HepG2 (cell line): Measurements from ENCODE around the gene ONECUT1. TPM values are rescaled to one million over a fixed set of nuclear protein-coding genes. Genes with fewer than 3 reads are reported as not detected.

Experiments used
- ATAC-seq: fragments of 200-7000 bp; cut with Tn5 transposase; 3 replicates; pipeline ENCODE4 v1.9.1; 2020; ENCODE audit warnings: mild to moderate bottlenecking, moderate library complexity
- BruUV-seq: library from RNA; stranded (reverse); fragments of 400-500 nt; replicated peaks from 2 replicates; lab custom pipeline; 2021; lab: Mats Ljungman, UMichigan
- CTCF ChIA-PET: fragments of 300-600 bp; formaldehyde crosslinking; extraction: SDS; loops from one replicate; lab custom pipeline; 2021; ENCODE audit warnings: low total read pairs, inconsistent platforms, low intra/inter-chr PET ratio; lab: Yijun Ruan, JAX
- POLR2A ChIA-PET: fragments of 350-600 bp; sonication (Branson Sonifier 250); formaldehyde crosslinking; loops from one replicate; lab custom pipeline; 2020; ENCODE audit warnings: antibody characterized with exemption, inconsistent platforms; lab: Yijun Ruan, JAX
- DNase-seq: peaks from one replicate; pipeline ENCODE4 v3.0.0-alpha.2; 2015; ENCODE audit warnings: low spot score
- FAIRE-seq: peaks from 3 replicates; lab custom pipeline; 2011; peaks lifted over from hg19 to GRCh38; lab: Jason Lieb, UNC
- H2AFZ ChIP-seq: one replicate; pipeline ENCODE4 v1.6.1; 2011; ENCODE audit warnings: low read length, inconsistent platforms
- H3K27ac ChIP-seq: fragments of 300-600 bp; 3 replicates; pipeline ENCODE4 v1.8.0; 2011; ENCODE audit warnings: mixed run types, mild to moderate bottlenecking, mixed read lengths, low read length, inconsistent platforms; ENCODE audit not compliant: insufficient read depth; ENCODE audit errors: extremely low read length
- H3K27me3 ChIP-seq, 2 experiments: fragments of 200-600 bp in 1 of 2; 2 replicates in 1 of 2; 3 replicates in 1 of 2; pipeline versions ENCODE4 v1.6.0 to v1.8.0; 2011; ENCODE audit warnings: low read length in 2 of 2, mild to moderate bottlenecking in 2 of 2, moderate library complexity in 2 of 2, inconsistent platforms in 1 of 2; ENCODE audit not compliant: insufficient read depth in 2 of 2, control insufficient read depth in 1 of 2
- H3K36me3 ChIP-seq, 2 experiments: fragments of 200-600 bp in 1 of 2; replicated peaks in 1 of 2; 2 replicates in 1 of 2; 3 replicates in 1 of 2; pipeline versions ENCODE4 v1.5.1 to v1.8.0; 2011; ENCODE audit warnings: low read length in 2 of 2, inconsistent platforms in 1 of 2; ENCODE audit not compliant: insufficient read depth in 2 of 2, control insufficient read depth in 1 of 2
- H3K4me1 ChIP-seq: 2 replicates; pipeline ENCODE4 v1.5.1; 2012; ENCODE audit warnings: low read length, inconsistent platforms; ENCODE audit not compliant: insufficient read depth
- H3K4me2 ChIP-seq: 2 replicates; pipeline ENCODE4 v1.6.0; 2011; ENCODE audit warnings: low read depth, low read length, inconsistent platforms
- H3K4me3 ChIP-seq, 3 experiments: fragments of 200-600 bp in 1 of 3; sonication (generic), shearing (Covaris generic) in 1 of 3; replicated peaks in 1 of 3; 2 replicates each; pipeline ENCODE4 v1.5.1; 2011 to 2016; ENCODE audit warnings: low read length in 3 of 3, inconsistent platforms in 2 of 3, low read depth in 2 of 3, mild to moderate bottlenecking in 2 of 3, control low read depth in 1 of 3, mixed read lengths in 1 of 3; ENCODE audit not compliant: insufficient read depth in 1 of 3
- H3K79me2 ChIP-seq: one replicate; pipeline ENCODE4 v1.6.1; 2011; ENCODE audit warnings: low read length, inconsistent platforms; ENCODE audit not compliant: insufficient read depth
- H3K9ac ChIP-seq: 2 replicates; pipeline ENCODE4 v1.6.0; 2011; ENCODE audit warnings: mild to moderate bottlenecking, low read depth, low read length, inconsistent platforms; ENCODE audit not compliant: insufficient read depth
- H3K9me3 ChIP-seq: 2 replicates; pipeline ENCODE4 v1.5.1; 2012; ENCODE audit warnings: mild to moderate bottlenecking, low read length
- H4K20me1 ChIP-seq: 2 replicates; pipeline ENCODE4 v1.6.0; 2011; ENCODE audit warnings: inconsistent platforms, mild to moderate bottlenecking, low read length, moderate library complexity; ENCODE audit not compliant: insufficient read depth
- HMG20A ChIP-seq: IDR thresholded peaks from 2 replicates; pipeline ENCODE4 v1.6.1; 2016; ENCODE audit warnings: borderline replicate concordance
- SCMH1 ChIP-seq: sonication (generic); formaldehyde crosslinking; IDR thresholded peaks from 2 replicates; pipeline ENCODE4 v1.9.0; 2021; ENCODE audit warnings: missing genetic modification reagents, mild to moderate bottlenecking, borderline replicate concordance
- STAT5B ChIP-seq: sonication (generic); formaldehyde crosslinking; IDR thresholded peaks from 2 replicates; pipeline ENCODE4 v1.4.0; 2020; ENCODE audit warnings: missing genetic modification reagents
- ZNF432 ChIP-seq: sonication (generic); formaldehyde crosslinking; IDR thresholded peaks from 2 replicates; pipeline ENCODE4 v1.5.0; 2020; ENCODE audit warnings: missing genetic modification reagents, mild to moderate bottlenecking, borderline replicate concordance
- ZNF549 ChIP-seq: sonication (generic); formaldehyde crosslinking; IDR thresholded peaks from 2 replicates; pipeline ENCODE4 v1.5.0; 2020; ENCODE audit warnings: missing genetic modification reagents
- WGBS: methylation state at CpG from one replicate; pipeline ENCODE4 v1.1.6; 2017; ENCODE audit warnings: low lambda C conversion rate; 5-methylcytosine and 5-hydroxymethylcytosine counted together
- in situ Hi-C: cut with HindIII; loops from 2 replicates; pipeline ENCODE4 v1.10.0; 2017; ENCODE audit warnings: low pct_unique_long_range_greater_than_20kb; ENCODE audit not compliant: extremely low pct_ligation_motif_present
- intact Hi-C: fragments of 100-400 bp; cut with micrococcal nuclease; formaldehyde crosslinking; loops from one replicate; pipeline ENCODE4 v1.10.0; 2022; ENCODE audit not compliant: unreplicated experiment
- polyA plus RNA-seq, 8 experiments: library from polyadenylated mRNA; depleted of rRNA in 3 of 8; stranded (reverse) in 7 of 8; unstranded in 1 of 8; fragments of >200 nt; fragmentation: Illumina TruSeq in 4 of 8; extraction: Trizol in 4 of 8; gene quantifications; 2 replicates each; pipeline versions ENCODE4 v1.2.1 to v1.2.3, GENCODE V29; 2011 to 2016; ENCODE audit warnings: low read depth in 4 of 8, missing spikeins in 1 of 8, mixed read lengths in 1 of 8; ENCODE audit not compliant: insufficient read depth in 1 of 8
- total RNA-seq, 5 experiments: library from RNA; depleted of rRNA; stranded (reverse); fragments of >200 nt; fragmentation: Illumina TruSeq; extraction: Trizol; gene quantifications; 2 replicates each; pipeline ENCODE4 v1.2.3, GENCODE V29; 2016; ENCODE audit warnings: low read depth in 1 of 5
- TF ChIP-seq, protein P1 (sequence below): sonication (generic); formaldehyde crosslinking; conservative IDR thresholded peaks from 2 replicates; pipeline ENCODE4 v1.4.0; 2020; ENCODE audit warnings: missing genetic modification reagents
- TF ChIP-seq, protein P2 (sequence below): sonication (generic); formaldehyde crosslinking; IDR thresholded peaks from 2 replicates; pipeline ENCODE4 v1.4.0; 2020; ENCODE audit warnings: mild to moderate bottlenecking, missing genetic modification reagents
- TF ChIP-seq, protein P3 (sequence below): sonication (generic); formaldehyde crosslinking; IDR thresholded peaks from one replicate; pipeline ENCODE4 v1.5.1; 2020; ENCODE audit warnings: mild to moderate bottlenecking, missing genetic modification reagents; ENCODE audit errors: not compliant biosample characterization
- TF ChIP-seq, protein P4 (sequence below): sonication (generic); formaldehyde crosslinking; IDR thresholded peaks from 2 replicates; pipeline ENCODE4 v1.8.0; 2022; ENCODE audit warnings: missing genetic modification reagents, mild to moderate bottlenecking, moderate library complexity, borderline replicate concordance

Gene ONECUT1
- total and polyA plus RNA-seq, 2 of the 13 experiments (the other 11 are each of a cell fraction or from before 2014, with no cell fraction given): 3.5 to 9.1 TPM

DNA sequence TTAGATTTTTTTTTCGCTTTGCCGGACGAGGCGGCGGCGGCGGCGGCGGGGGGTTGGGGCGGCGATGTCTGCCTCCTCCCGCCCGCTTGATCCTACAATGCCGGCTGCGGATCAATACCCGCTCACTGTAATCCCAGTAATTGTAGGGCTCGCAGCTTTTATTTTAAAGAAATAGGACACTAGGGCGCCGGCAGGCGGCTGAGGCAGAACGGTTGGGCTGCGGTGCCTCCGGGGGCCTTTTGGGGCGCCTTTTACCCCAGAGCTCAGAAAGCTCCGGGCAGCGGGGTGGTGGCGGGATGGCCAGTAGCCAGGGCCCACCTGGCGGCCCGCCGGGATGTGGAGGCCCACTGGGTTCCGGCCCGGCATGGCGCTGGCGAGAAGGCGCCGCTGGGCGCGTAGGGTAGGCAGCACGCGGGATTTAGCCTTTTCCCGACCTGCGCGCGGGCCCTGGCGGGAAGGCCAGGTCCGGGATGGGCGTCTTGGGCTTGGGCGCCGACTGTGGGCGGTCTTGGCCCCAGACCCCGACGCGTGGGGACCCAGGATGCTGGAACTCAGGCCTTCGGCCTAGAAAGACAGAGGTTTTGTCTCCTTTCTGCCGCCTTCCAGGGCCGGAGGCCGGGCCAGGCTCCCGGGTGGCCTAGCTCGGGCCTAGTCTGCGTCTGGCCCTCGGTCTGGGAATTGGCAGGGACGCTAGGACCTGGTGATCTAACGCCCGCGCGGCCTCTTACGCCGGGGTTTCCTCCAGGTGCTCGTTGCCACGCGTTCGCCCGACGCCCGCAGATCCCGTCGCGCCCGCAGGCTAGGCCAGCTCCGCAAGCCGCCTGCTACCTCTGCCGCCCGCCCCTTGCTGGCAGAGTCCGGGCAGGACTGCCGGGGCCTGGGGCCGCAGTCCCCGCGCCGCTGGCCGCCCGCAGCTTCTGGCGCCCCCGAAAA lies 15.5 kb upstream of the ONECUT1 start:
- DNase-seq (no peak), FAIRE-seq (no peak), ATAC-seq (no peak)
- intact Hi-C loops (no loop called here), in situ Hi-C loops (no loop called here)
- H3K4me3 ChIP-seq: no peak overlapping the region
- no peaks in the 10 kb centered on the region for H3K79me2 ChIP-seq
- H3K4me2 ChIP-seq: no peak overlapping the region
- no peaks in the 10 kb centered on the region for H3K9me3 ChIP-seq
- H3K4me1 ChIP-seq: peaks cover 29% of the 10 kb centered on the region
- WGBS: 96% methylated on average over 42 of the region's 93 CpGs
- no peak overlapping the region for H3K9ac ChIP-seq
- no peak overlapping the region for H3K27ac ChIP-seq
- peaks cover 3 to 39% of the 10 kb centered on the region in 2 experiments; a peak in 4 of 5 replicates for H3K27me3 ChIP-seq
- H2AFZ ChIP-seq: no peak overlapping the region
- no peaks in the 10 kb centered on the region for H4K20me1 ChIP-seq
- ChIA-PET POLR2A (no interaction called here), CTCF (no interaction called here)
- BruUV-seq: no TSS peak
- no peaks in the 10 kb centered on the region for H3K36me3 ChIP-seq
- TF ChIP-seq ZNF432 (CRISPR knock-in tag) (no peak), SCMH1 (no peak), ZNF549 (no peak), STAT5B (no peak), HMG20A (CRISPR knock-in tag) (no peak)
- TF ChIP-seq, protein P1, sequence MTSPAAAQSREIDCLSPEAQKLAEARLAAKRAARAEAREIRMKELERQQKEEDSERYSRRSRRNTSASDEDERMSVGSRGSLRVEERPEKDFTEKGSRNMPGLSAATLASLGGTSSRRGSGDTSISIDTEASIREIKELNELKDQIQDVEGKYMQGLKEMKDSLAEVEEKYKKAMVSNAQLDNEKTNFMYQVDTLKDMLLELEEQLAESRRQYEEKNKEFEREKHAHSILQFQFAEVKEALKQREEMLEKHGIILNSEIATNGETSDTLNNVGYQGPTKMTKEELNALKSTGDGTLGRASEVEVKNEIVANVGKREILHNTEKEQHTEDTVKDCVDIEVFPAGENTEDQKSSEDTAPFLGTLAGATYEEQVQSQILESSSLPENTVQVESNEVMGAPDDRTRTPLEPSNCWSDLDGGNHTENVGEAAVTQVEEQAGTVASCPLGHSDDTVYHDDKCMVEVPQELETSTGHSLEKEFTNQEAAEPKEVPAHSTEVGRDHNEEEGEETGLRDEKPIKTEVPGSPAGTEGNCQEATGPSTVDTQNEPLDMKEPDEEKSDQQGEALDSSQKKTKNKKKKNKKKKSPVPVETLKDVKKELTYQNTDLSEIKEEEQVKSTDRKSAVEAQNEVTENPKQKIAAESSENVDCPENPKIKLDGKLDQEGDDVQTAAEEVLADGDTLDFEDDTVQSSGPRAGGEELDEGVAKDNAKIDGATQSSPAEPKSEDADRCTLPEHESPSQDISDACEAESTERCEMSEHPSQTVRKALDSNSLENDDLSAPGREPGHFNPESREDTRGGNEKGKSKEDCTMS (CRISPR knock-in tag): no peak
- TF ChIP-seq, protein P2, sequence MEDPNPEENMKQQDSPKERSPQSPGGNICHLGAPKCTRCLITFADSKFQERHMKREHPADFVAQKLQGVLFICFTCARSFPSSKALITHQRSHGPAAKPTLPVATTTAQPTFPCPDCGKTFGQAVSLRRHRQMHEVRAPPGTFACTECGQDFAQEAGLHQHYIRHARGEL (CRISPR knock-in tag): no peak
- TF ChIP-seq, protein P3, sequence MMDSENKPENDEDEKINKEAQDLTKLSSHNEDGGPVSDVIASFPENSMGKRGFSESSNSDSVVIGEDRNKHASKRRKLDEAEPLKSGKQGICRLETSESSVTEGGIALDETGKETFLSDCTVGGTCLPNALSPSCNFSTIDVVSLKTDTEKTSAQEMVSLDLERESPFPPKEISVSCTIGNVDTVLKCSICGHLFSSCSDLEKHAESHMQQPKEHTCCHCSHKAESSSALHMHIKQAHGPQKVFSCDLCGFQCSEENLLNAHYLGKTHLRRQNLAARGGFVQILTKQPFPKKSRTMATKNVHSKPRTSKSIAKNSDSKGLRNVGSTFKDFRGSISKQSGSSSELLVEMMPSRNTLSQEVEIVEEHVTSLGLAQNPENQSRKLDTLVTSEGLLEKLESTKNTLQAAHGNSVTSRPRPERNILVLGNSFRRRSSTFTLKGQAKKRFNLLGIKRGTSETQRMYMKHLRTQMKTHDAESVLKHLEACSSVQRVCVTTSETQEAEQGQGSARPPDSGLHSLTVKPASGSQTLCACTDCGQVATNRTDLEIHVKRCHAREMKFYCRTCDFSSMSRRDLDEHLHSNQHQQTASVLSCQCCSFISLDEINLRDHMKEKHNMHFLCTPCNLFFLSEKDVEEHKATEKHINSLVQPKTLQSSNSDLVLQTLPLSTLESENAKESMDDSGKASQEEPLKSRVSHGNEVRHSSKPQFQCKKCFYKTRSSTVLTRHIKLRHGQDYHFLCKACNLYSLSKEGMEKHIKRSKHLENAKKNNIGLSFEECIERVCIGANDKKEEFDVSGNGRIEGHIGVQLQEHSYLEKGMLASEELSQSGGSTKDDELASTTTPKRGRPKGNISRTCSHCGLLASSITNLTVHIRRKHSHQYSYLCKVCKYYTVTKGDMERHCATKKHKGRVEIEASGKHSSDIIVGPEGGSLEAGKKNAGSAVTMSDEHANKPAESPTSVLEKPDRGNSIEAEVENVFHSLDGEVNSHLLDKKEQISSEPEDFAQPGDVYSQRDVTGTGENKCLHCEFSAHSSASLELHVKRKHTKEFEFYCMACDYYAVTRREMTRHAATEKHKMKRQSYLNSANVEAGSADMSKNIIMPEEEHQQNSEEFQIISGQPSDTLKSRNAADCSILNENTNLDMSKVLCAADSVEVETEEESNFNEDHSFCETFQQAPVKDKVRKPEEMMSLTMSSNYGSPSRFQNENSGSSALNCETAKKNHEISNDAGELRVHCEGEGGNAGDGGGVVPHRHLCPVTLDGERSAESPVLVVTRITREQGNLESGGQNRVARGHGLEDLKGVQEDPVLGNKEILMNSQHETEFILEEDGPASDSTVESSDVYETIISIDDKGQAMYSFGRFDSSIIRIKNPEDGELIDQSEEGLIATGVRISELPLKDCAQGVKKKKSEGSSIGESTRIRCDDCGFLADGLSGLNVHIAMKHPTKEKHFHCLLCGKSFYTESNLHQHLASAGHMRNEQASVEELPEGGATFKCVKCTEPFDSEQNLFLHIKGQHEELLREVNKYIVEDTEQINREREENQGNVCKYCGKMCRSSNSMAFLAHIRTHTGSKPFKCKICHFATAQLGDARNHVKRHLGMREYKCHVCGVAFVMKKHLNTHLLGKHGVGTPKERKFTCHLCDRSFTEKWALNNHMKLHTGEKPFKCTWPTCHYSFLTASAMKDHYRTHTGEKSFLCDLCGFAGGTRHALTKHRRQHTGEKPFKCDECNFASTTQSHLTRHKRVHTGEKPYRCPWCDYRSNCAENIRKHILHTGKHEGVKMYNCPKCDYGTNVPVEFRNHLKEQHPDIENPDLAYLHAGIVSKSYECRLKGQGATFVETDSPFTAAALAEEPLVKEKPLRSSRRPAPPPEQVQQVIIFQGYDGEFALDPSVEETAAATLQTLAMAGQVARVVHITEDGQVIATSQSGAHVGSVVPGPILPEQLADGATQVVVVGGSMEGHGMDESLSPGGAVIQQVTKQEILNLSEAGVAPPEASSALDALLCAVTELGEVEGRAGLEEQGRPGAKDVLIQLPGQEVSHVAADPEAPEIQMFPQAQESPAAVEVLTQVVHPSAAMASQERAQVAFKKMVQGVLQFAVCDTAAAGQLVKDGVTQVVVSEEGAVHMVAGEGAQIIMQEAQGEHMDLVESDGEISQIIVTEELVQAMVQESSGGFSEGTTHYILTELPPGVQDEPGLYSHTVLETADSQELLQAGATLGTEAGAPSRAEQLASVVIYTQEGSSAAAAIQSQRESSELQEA (CRISPR knock-in tag): no peak
- TF ChIP-seq, protein P4, sequence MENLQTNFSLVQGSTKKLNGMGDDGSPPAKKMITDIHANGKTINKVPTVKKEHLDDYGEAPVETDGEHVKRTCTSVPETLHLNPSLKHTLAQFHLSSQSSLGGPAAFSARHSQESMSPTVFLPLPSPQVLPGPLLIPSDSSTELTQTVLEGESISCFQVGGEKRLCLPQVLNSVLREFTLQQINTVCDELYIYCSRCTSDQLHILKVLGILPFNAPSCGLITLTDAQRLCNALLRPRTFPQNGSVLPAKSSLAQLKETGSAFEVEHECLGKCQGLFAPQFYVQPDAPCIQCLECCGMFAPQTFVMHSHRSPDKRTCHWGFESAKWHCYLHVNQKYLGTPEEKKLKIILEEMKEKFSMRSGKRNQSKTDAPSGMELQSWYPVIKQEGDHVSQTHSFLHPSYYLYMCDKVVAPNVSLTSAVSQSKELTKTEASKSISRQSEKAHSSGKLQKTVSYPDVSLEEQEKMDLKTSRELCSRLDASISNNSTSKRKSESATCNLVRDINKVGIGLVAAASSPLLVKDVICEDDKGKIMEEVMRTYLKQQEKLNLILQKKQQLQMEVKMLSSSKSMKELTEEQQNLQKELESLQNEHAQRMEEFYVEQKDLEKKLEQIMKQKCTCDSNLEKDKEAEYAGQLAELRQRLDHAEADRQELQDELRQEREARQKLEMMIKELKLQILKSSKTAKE: no peak
